GM10847 (cell line): ENCODE measurements around the gene ACOT7.

ENCODE experiments used
- POLR2A ChIP-seq: IDR thresholded peaks from 2 replicates; pipeline ENCODE4 v1.6.1; 2011; ENCODE audit not compliant: insufficient read length; ENCODE audit errors: extremely low read depth

The ACOT7 gene

DNA sequence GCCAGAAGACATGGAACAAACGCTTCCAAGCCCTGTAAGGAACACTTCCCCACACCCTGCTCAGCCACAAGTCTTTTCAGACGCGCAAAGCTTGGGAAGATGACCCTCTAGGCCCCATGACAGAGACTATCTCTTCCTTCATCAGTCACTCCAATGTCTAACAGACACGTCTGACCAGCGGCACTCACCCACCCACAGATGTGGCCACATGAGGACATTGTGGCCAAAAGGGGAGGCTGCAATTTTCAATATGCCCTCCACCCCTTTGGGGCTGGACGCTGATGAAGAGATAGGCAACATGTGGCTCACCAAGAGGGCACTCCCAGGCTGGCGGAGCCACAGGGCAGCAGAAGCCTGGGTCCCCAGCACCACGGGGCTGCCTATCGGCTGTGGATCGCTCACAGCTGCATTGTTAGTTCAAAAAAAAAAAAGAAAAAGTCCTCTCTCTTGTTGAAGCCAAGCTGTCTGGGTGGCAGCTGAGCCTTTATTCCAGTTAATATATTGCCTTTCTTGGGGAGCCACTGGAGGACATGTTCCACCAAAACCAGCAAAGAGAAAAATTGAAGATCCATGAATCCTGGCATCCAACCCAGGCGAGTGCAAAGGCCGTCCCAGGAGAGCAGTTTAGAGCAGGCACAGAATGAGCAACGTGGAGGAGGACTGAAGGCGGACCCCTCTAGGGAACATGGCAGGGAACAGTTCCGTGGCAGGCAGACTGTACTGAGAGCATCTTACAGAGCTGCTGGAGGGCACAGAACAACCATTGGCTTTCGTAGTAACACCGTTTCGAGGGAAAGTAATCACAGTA is 80.0 kb downstream of the ACOT7 start:
- no peak for TF ChIP-seq POLR2A

DNA sequence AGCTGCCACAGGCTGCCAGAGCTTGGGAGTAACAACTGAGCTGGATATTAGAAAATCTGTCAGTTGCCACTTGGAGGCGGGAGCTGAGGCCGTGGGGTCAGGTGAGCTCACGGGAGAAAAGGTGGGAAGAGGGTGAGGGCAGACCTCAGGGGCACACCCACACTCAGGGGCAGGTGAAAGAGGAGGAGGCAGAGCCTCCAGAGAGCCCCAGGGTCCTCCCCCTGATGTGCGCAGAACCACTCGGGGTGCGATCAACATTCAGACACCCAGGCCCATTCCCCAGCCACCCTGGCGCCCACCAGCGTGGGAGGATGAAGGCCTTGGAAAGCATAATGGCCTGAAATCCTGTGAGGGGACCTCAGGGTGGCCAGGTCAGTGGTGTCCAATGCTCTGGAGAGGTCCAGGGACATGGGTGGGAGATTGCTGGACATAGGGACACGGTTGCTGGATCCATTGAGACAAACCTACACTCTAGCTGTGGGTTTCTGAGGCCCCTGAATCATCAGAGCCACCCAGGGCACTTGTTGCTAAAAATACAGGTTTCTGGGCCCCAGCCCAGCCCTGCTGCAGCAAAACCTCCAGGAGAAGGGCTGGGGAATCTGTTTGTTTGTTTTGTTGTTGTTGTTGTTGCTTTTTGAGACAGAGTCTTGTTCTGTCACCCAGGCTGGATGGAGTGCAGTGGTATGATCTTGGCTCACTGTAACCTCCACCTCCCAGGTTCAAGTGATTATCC is 83.3 kb downstream of the ACOT7 start:
- no peak for TF ChIP-seq POLR2A

DNA sequence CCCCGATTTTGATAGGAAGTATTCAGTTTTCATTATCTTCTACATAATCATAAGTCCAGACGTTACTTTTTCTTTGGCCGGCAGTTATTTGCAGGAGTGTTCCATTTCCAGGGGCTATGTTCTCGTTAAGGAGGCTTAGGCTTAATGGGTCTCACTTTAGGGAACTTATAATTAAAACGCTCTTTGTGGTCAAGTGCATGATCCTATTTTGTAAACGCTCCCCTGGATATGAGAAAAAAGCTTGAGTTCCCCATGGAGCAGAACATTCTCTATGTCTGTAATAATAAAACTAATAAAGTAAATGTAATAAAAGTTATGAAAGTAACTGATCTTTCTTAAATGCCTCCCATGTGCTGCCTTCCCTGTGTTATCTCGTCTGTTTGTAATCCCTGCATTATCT is 84.0 kb downstream of the ACOT7 start:
- TF ChIP-seq POLR2A: no peak

- TF ChIP-seq POLR2A: no peak
Observed at GRCh38 chr1:6308449-6308848, 85.1 kb downstream of the ACOT7 start.

DNA sequence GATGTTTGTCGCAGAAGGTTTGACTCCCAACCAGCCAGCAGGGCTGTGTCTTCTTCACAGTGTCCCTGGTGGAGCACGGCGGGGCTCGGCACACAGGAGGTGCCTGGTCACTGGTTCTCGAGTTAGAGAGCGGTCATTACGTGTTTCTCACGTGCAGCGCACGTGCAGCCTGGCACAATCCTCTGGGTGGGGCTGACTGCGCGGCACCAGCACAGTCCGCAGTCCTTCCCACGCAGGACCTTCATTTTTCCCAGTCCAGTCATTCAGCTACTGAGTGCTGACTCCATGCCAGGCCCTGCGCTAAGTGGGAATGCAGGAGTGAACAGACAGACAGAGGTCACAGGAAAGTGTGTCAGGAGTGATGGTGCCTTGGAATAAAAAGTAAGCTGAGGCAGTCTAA is 86.5 kb downstream of the ACOT7 start:
- TF ChIP-seq POLR2A: no peak

DNA sequence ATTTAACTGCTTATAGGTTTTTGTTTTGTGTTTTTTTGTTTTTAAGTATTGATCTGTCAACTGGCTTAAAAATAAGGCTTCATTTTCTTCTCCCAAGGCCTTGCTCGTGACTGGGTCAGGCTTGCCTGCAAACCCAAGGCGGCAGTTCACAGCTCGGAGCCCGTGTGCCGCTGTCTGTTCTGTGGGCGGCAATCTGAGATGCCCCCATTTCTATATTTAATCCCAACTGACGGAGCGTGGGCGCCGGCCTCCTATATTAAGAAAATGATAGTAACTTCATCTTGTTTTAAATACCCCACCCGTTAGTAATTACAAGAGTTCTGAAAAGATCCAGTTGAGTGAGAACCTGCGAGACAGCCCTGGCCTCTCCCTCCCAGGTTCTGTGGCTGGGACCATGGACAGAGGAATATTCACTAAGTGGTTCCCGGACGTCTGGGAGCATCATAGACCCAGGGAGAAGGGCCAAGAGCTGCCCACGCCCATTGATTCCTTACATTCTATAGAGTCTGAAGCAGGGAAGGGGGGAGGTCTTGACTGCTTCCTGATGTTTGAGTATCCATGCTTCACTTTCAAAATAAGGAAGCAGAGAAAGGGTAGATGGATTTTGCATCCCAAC is 90.1 kb downstream of the ACOT7 start:
- no peak for TF ChIP-seq POLR2A

- TF ChIP-seq POLR2A: no peak
Observed at GRCh38 chr1:6302568-6302967, 91.0 kb downstream of the ACOT7 start.

DNA sequence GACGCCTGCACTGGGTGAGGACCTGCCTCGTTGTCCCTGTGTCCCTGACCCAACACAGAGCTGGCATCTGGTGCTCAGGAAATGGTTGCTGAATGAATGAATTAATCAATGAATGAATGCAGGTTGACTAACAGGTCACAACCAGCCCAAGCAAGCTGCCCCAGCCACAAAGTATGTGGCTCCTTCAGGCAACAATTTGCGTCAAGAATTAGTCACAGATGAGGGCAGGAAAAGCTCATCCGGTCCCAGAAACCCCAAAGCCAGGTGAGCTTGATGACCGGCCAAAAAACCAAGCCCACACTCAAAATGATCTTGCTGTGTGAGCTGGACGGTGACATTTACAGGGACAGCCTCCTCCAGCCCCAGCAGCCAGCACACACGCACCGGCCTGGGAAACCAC is 92.0 kb downstream of the ACOT7 start:
- TF ChIP-seq POLR2A: no peak

DNA sequence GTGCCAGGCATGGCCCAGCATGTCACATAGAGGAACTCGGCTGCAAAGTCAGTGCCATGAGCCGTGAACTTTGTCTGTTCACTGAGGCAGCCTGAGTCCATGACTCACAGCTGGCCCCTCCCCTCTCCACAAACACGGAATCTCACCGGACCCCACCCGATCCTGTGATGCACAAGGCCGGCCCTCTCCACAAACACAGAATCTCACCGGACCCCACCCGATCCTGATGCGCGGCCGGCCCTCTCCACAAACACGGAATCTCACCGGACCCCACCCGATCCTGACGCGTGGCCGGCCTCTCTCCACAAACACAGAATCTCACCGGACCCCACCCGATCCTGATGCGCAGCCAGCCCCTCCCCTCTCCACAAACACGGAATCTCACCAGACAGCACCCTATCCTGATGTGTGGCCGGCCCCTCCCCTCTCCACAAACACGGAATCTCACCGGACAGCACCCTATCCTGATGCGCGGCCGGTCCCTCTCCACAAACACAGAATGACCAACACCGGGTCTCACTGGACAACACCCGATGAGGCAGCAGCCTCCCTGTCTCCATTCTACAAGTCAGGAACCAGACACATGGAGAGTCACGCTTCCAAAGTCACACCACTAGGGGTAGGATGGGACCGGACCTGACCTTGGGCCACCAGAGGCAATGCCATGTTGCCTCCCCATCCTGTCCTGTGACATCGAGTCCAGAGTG is 93.1 kb downstream of the ACOT7 start:
- TF ChIP-seq POLR2A: no peak

DNA sequence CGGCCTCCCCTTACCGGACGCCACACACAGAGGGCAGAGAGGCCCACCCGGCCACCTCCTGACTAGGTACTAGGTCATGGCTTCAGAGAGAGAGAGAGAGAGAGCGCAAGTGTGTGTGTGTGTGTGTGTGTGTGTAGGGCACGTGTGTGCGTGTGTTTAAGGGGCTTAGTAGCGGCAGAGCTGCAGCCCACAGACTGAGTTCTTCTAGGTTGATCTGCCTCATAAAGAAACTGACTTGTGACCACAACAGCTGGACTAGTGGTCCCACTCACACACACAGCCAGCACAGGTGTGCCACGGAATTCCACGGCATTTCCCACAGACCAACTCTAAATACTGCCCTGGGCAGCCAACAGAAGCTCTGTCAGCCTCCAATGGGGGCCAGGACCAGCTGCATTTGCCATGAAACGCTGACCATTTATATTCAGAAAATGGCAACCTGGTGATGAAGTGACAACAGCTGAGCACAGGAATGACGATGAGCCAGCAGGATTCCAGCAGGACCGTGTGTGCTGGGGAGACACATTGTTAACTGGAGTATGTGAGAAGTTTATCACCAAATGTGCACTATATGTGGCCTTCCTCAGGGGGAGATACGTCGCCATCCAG is 93.9 kb downstream of the ACOT7 start:
- no peak for TF ChIP-seq POLR2A

DNA sequence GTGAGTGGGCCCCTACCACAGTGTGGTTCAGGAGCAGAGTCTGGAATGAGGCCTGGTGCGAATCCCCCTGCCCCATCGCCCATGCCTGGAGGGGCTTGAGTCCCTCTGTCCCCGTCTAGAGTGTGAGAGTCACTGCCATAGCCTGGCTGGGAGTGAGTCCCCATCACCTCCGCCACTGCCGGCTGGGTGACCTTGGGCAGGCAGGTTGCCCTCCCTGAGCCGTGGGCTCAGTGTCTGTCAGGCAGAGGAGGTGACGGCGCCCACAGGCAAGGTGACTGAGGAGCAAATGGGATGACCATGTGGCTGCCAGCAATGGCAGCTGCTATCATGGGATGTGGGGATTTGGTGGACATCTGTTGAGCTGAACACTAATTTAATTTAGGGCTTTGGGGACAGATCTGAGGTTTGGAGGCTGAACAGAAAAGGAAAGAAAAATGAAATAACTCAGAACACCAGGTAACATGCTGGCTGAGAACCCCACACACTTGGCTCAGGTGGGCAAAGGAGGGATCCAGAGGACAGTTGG is 94.6 kb downstream of the ACOT7 start:
- no peak for TF ChIP-seq POLR2A

GRCh38 chr1:6298530-6298929 is 95.0 kb downstream of the ACOT7 start:
- no peak for TF ChIP-seq POLR2A

DNA sequence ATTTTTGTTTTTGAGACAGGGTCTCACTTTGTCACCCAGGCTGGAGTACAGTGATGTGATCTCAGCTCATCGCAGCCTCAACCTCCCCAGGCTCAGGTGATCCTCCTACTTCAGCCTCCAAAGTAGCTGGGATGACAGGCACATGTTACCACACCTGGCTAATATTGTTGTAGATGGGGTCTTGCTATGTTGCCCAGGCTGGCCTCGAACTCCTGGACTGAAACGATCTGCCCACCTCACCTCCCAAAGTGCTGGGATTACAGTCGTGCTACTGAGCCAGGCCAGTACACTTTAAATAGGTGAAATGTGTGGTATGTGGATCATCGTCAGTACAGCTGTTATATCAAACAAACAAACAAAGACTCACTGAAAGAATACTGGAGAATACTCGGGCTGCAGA is 97.7 kb downstream of the ACOT7 start:
- no peak for TF ChIP-seq POLR2A

DNA sequence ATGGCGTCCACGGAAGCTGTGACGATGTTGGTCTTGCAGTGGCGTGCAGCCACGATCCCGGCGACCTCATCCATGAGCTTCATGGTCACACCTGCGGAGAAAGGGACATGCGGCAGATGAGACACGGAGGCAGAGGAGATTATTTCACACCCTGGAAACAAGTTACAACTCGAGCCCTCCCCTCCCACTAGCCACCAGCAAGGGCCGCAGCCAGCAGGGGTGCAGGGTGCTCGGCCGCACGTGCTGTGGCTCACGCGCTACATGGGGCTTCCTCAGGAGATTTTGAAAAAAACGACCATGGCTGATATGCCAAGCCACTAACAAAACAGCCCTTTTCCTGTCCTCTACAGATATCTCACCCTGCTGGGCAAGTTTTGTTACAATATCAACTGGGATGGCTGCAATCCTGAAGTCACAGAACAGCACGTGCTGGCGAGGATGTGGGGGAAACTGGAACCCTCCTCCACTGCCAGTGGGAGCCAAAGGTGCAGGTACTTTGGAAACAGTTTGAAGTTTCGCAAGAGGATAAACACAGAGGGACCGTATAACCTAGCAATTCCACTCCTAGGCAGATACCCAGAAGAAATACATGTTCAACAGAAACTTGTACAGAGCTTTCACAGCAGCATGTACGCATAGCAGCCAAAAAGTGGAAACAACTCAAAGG is 98.5 kb downstream of the ACOT7 start:
- TF ChIP-seq POLR2A: no peak
